Stimulated activated naive CD8-positive, alpha-beta T cell treated with anti-CD3 and anti-CD28 coated beads, Interleukin-15, Interleukin-2, amounts not matched to agents 100 ng/mL and 50 ng/mL, for 24 hours (primary cell): ENCODE results near the gene PHF5A.
"Not testable (repeated sequence)": the region's sequence is repeated elsewhere in the genome, so short reads cannot be mapped to it uniquely, and the experiment has no call there.

Experiments
- H3K27ac Mint-ChIP-seq: one replicate; pipeline ENCODE4 v1.8.0; 2021; ENCODE audit warnings: mild to moderate bottlenecking, mixed read lengths
- H3K27me3 Mint-ChIP-seq: one replicate; pipeline ENCODE4 v1.8.0; 2021; ENCODE audit warnings: mixed read lengths
- H3K36me3 Mint-ChIP-seq: one replicate; pipeline ENCODE4 v1.8.0; 2021; ENCODE audit warnings: low read depth, mixed read lengths
- H3K4me1 Mint-ChIP-seq: one replicate; pipeline ENCODE4 v1.8.0; 2021; ENCODE audit warnings: low read depth, mixed read lengths
- H3K4me3 Mint-ChIP-seq: one replicate; pipeline ENCODE4 v1.8.0; 2021; ENCODE audit warnings: mild to moderate bottlenecking, mixed read lengths
- H3K9me3 Mint-ChIP-seq: one replicate; pipeline ENCODE4 v1.8.0; 2021; ENCODE audit warnings: mixed read lengths

The PHF5A gene

GRCh38 chr22:41445129-41446056 is 23.1 kb downstream of the PHF5A start:
- Mint-ChIP-seq H3K9me3 (no peaks in the 10 kb centered on the region), H3K36me3 (peaks cover 26% of the 10 kb centered on the region), H3K27me3 (no peaks in the 10 kb centered on the region), H3K4me1 (peaks cover 34% of the 10 kb centered on the region), H3K4me3 (peak overlapping the region; percentile 92), H3K27ac (peak overlapping the region; percentile 99)

DNA sequence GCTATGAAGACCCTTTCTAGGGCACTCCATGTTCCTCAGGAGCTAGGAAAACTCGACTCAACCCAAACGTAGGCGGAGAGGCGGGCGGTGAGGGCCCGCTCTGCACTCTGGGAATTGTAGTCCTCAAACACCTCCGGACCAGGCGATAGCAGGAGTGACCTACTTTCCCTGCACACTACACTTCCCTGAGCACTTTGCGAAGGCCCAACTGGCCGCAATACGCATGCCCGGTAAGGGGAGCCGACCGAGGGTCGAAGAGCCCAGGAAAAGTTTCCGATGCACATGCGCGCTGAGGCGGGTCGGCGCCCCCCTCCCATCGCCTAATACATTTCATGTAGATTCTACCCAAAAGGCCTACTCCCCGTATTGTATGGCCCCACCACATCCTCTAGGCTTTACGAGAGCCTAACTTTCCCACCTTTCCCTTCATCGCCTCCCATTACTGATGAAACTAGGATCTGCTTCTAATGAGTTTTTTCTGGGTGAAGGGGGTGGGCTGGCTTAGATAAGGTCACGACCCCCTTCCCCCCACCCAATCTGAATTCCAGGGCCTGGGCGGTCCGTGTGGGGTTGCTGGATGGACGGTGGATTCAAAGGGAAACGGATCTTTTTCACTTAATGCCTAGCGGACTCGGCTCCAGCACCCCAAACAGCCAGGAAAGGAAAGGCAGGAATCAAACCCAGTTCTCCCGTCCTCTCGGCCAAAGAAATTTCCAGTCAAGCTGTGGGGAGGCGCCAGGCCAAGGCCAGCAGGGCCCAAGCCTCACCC is 23.9 kb downstream of the PHF5A start:
- Mint-ChIP-seq H3K27me3 (no peaks in the 10 kb centered on the region), H3K4me3 (peak overlapping the region; percentile 92), H3K4me1 (peaks cover 34% of the 10 kb centered on the region), H3K36me3 (peaks cover 26% of the 10 kb centered on the region), H3K9me3 (no peaks in the 10 kb centered on the region), H3K27ac (peak overlapping the region; percentile 99)

DNA sequence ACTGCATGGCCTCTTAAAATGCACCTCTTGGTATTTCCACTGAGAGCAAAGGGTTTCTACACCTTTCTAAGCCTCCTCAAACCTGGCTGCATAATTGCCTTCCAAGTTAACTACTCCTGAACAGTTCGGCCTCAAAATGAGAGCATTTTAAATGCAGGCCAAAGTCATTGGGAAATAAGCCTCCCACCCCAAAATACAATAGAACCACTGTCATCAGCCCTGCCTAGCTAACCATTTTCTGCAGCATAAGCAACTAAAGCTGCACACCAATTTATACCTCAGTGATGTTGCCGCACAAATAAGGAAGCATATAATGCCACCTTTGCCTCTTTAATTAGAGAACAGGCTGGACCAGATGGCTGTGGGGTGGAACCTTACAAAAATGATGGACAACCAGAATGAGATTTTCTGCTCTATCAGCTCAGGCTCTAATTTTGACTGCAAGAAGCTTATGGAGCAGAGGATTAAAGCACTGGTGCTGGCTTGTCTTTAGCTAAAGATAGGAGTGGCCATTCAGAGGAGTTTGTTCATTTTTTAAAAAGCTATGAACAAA is 26.2 kb downstream of the PHF5A start:
- no peak overlapping the region for H3K4me3 Mint-ChIP-seq

GRCh38 chr22:41440511-41440910 is 28.0 kb downstream of the PHF5A start:
- not testable (repeated sequence) for H3K27ac Mint-ChIP-seq, H3K9me3 Mint-ChIP-seq, H3K4me3 Mint-ChIP-seq, H3K27me3 Mint-ChIP-seq
- Mint-ChIP-seq H3K36me3 (peaks cover 46% of the 10 kb centered on the region), H3K4me1 (peaks cover 28% of the 10 kb centered on the region)

More for the DNA sequence above, 26.2 kb downstream of the PHF5A start:
- H3K27ac Mint-ChIP-seq: no peak overlapping the region
- peaks cover 35% of the 10 kb centered on the region for H3K36me3 Mint-ChIP-seq
- no peaks in the 10 kb centered on the region for H3K27me3 Mint-ChIP-seq
- H3K4me1 Mint-ChIP-seq: peaks cover 28% of the 10 kb centered on the region
- no peaks in the 10 kb centered on the region for H3K9me3 Mint-ChIP-seq

DNA sequence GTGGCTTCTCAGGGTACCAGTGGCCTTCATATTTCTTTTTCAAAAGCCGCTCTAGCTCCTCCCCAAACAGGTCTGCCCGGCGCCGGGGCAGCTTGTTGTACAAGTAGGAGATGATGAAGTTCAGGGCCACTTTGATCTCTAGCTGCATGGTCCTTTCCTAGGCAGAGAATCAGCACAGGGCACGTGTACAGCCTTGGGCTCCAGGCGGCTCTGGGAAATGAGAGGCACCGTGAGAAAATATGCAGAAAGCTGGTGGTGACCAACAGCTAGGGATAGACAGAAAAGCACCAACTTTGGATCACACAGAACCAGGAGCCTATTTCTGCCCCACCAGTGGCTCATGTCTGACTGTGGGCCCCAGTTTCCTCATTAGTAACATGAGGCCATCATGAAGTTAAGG is 31.3 kb downstream of the PHF5A start:
- no peak overlapping the region for H3K27ac Mint-ChIP-seq
- no peak overlapping the region for H3K4me3 Mint-ChIP-seq
- H3K9me3 Mint-ChIP-seq: no peaks in the 10 kb centered on the region
- H3K4me1 Mint-ChIP-seq: peaks cover 16% of the 10 kb centered on the region
- no peaks in the 10 kb centered on the region for H3K27me3 Mint-ChIP-seq
- peaks cover 37% of the 10 kb centered on the region for H3K36me3 Mint-ChIP-seq

GRCh38 chr22:41436322-41437113 is 32.0 kb downstream of the PHF5A start:
- Mint-ChIP-seq H3K27me3 (no peaks in the 10 kb centered on the region), H3K4me3 (no peak overlapping the region), H3K36me3 (peaks cover 42% of the 10 kb centered on the region), H3K9me3 (no peaks in the 10 kb centered on the region), H3K27ac (no peak overlapping the region), H3K4me1 (peaks cover 14% of the 10 kb centered on the region)

- H3K4me3 Mint-ChIP-seq: no peak overlapping the region
- H3K27me3 Mint-ChIP-seq: no peaks in the 10 kb centered on the region
- no peak overlapping the region for H3K27ac Mint-ChIP-seq
- H3K9me3 Mint-ChIP-seq: no peaks in the 10 kb centered on the region
- H3K4me1 Mint-ChIP-seq: peaks cover 8% of the 10 kb centered on the region
- H3K36me3 Mint-ChIP-seq: peaks cover 49% of the 10 kb centered on the region
Observed at GRCh38 chr22:41435560-41435959, 32.9 kb downstream of the PHF5A start.

DNA sequence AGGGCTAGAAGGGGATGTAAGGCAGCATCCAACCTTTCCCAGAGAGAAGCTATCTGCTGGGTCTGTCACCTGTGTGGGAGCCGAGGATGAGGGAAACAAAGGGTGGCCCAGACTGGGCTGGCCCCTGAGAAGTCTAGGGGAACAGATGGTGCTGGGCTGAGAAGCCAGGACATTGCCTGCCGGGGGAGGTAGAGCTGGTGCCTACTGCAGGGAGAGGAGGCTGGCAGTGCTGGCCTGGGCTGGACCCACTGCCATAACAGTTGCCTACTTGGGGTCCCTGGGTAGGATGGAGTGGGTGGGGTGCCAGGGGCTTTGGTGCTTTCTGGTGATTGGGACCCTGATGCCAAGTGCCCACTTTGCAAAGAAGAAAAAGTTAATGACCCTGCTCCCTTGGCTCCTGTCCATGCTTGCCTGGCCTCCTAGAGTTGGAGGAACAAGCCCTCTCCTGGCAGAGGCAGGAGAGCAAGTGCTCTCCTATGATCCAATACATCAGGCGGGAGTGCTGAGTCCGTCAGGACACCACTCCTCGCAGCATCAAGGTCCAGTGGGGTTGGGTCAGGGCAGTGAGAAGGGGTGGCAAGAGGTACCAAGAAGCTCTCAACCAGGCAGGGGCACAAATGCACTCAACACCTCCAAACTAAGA is 34.0 kb downstream of the PHF5A start:
- peaks cover 49% of the 10 kb centered on the region for H3K36me3 Mint-ChIP-seq
- not testable (repeated sequence) for H3K4me1 Mint-ChIP-seq

DNA sequence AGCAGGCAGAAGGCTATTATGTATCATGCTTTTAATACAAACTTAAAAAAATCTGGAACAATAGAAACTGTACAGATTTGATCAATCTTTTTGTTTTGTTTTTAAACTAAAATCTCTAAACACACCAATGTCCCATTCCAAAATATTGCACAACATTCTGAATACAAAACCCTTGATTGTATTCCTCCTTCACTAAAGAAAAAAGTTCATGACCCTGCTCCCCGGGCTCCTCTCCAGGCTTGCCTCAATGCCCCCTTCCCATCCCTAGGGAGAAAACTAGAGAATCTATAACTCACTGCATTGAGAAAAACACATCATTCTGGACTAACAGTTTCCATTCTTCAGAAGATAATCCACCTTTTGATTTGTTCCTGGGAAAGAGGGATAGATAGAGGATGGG is 35.0 kb downstream of the PHF5A start:
- not testable (repeated sequence) for H3K9me3 Mint-ChIP-seq, H3K27me3 Mint-ChIP-seq, H3K4me3 Mint-ChIP-seq, H3K4me1 Mint-ChIP-seq
- peak overlapping the region; percentile 52 for H3K27ac Mint-ChIP-seq
- peaks cover 43% of the 10 kb centered on the region for H3K36me3 Mint-ChIP-seq

More for the DNA sequence above, 34.0 kb downstream of the PHF5A start:
- H3K27ac Mint-ChIP-seq, H3K27me3 Mint-ChIP-seq, H3K9me3 Mint-ChIP-seq, H3K4me3 Mint-ChIP-seq: not testable (repeated sequence)

GRCh38 chr22:41431656-41432055 is 36.8 kb downstream of the PHF5A start:
- Mint-ChIP-seq H3K9me3 (no peaks in the 10 kb centered on the region), H3K27ac (no peak overlapping the region)

DNA sequence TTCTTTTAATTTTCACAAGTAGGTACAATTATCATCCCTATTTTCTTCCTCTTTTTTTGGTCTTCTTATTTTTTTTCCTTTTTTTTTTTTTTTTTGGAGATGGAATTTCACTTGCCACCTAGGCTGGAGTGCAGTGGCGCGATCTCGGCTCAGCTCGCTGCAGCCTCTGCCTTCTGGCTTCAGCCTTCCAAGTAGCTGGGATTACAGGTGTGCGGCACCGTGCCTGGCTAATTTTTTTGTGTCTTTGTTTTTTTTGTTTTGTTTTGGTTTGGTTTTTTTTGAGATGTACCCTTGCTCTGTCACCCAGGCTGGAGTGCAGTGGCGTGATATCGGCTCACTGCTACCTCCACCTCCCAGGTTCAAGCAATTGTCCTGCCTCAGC is 38.5 kb downstream of the PHF5A start:
- no peaks in the 10 kb centered on the region for H3K9me3 Mint-ChIP-seq
- H3K27ac Mint-ChIP-seq: no peak overlapping the region
- peaks cover 34% of the 10 kb centered on the region for H3K36me3 Mint-ChIP-seq
- peaks cover 9% of the 10 kb centered on the region for H3K4me1 Mint-ChIP-seq
- no peak overlapping the region for H3K4me3 Mint-ChIP-seq
- no peaks in the 10 kb centered on the region for H3K27me3 Mint-ChIP-seq

More at GRCh38 chr22:41431656-41432055, 36.8 kb downstream of the PHF5A start:
- H3K4me3 Mint-ChIP-seq: no peak overlapping the region
- H3K4me1 Mint-ChIP-seq: no peaks in the 10 kb centered on the region
- peaks cover 39% of the 10 kb centered on the region for H3K36me3 Mint-ChIP-seq
- H3K27me3 Mint-ChIP-seq: no peaks in the 10 kb centered on the region

GRCh38 chr22:41429232-41429950 is 39.1 kb downstream of the PHF5A start:
- Mint-ChIP-seq H3K9me3 (no peaks in the 10 kb centered on the region), H3K4me3 (no peak overlapping the region), H3K4me1 (peaks cover 9% of the 10 kb centered on the region), H3K27me3 (no peaks in the 10 kb centered on the region), H3K27ac (no peak overlapping the region), H3K36me3 (peaks cover 30% of the 10 kb centered on the region)

GRCh38 chr22:41425660-41426365 is 42.7 kb downstream of the PHF5A start:
- Mint-ChIP-seq H3K4me3 (peak overlapping the region; percentile 16), H3K27ac (peak overlapping the region; percentile 49), H3K9me3 (no peaks in the 10 kb centered on the region), H3K36me3 (peaks cover 14% of the 10 kb centered on the region), H3K27me3 (no peaks in the 10 kb centered on the region), H3K4me1 (peaks cover 9% of the 10 kb centered on the region)
